ENCODE data around the gene CSTB. TPM values are rescaled to one million over a fixed set of nuclear protein-coding genes. Genes with fewer than 3 reads are reported as not detected.

Gene CSTB
- total and polyA plus RNA-seq, 2 of the 8 experiments (the other 6 are each of a cell fraction or from before 2014, with no cell fraction given), result 53.8 to 64.1 TPM

GRCh38 chr21:43783098-43783700 is 7.1 kb upstream of the CSTB start (continued):
- no peak for TF ChIP-seq ATF2 (IDR thresholded peaks at IDR 0.05; ENCODE audit: low read length)
- no peak for TF ChIP-seq TAF7 (optimal IDR thresholded peaks at IDR 0.05; ENCODE audit: borderline replicate concordance, low read depth, low read length)
- no peak for TF ChIP-seq SIRT6 (IDR thresholded peaks at IDR 0.05; ENCODE audit: low read length)
- TF ChIP-seq JUN (IDR thresholded peaks at IDR 0.05; ENCODE audit: low read depth, low read length), result no peak
